ENCODE data around the gene TXNL4A.

GRCh38 chr18:79991494-79991893 is 3.1 kb upstream of the TXNL4A start:
- TF ChIP-seq CTCF (IDR thresholded peaks at IDR 0.05) (no peak), POLR2A (IDR thresholded peaks at IDR 0.05) (no peak)
